OCI-LY7 (cell line): ENCODE results near the gene KAZALD1. TPM values are rescaled to one million over a fixed set of nuclear protein-coding genes. Genes with fewer than 3 reads are reported as not detected.

Source experiments
- BruUV-seq: library from RNA; stranded (reverse); fragments of 400-500 nt; replicated peaks from 2 replicates; lab custom pipeline; 2021; lab: Mats Ljungman, UMichigan
- CTCF ChIA-PET: fragments of 300-600 bp; sonication (Branson Sonifier 250); formaldehyde crosslinking; loops from one replicate; lab custom pipeline; 2022; ENCODE audit warnings: antibody characterized with exemption; ENCODE audit not compliant: unreplicated experiment; lab: Charles Lee
- POLR2A ChIA-PET: fragments of 300-600 bp; sonication (Branson Sonifier 250); formaldehyde crosslinking; loops from one replicate; lab custom pipeline; 2022; ENCODE audit warnings: antibody characterized with exemption; lab: Charles Lee
- DNase-seq: peaks from one replicate; pipeline ENCODE4 v3.0.0-alpha.2; 2015; ENCODE audit warnings: low spot score
- H2AFZ ChIP-seq: fragments of 200-600 bp; sonication (generic), shearing (Covaris generic); 2 replicates; pipeline ENCODE4 v1.6.1; 2014; ENCODE audit warnings: mild to moderate bottlenecking, antibody characterized with exemption, low read length, moderate library complexity
- H3K27ac ChIP-seq: fragments of 200-600 bp; sonication (generic); 2 replicates; pipeline ENCODE4 v1.5.1; 2014; ENCODE audit warnings: mixed run types, low read depth, mild to moderate bottlenecking, moderate library complexity, low read length, inconsistent platforms; ENCODE audit not compliant: poor library complexity, severe bottlenecking
- H3K36me3 ChIP-seq: fragments of 200-600 bp; sonication (generic); 2 replicates; pipeline ENCODE4 v1.6.1; 2014; ENCODE audit warnings: mild to moderate bottlenecking, antibody characterized with exemption, low read length, moderate library complexity, mixed read lengths; ENCODE audit not compliant: insufficient read depth
- H3K4me1 ChIP-seq: fragments of 200-600 bp; sonication (generic); 2 replicates; pipeline ENCODE4 v1.5.1; 2014; ENCODE audit warnings: mild to moderate bottlenecking, low read length; ENCODE audit not compliant: insufficient read depth, poor library complexity, severe bottlenecking
- H3K4me2 ChIP-seq: fragments of 200-600 bp; sonication (generic); 2 replicates; pipeline ENCODE4 v1.6.1; 2014; ENCODE audit warnings: mild to moderate bottlenecking, low read length
- H3K4me3 ChIP-seq: fragments of 200-600 bp; sonication (generic); 2 replicates; pipeline ENCODE4 v1.5.1; 2014; ENCODE audit warnings: mild to moderate bottlenecking, low read depth, low read length; ENCODE audit not compliant: poor library complexity, severe bottlenecking
- H3K79me2 ChIP-seq: fragments of 200-600 bp; sonication (generic); 2 replicates; pipeline ENCODE4 v1.6.1; 2016; ENCODE audit warnings: low read depth, mild to moderate bottlenecking, low read length, moderate library complexity, mixed read lengths; ENCODE audit not compliant: insufficient read depth
- H3K9me2 ChIP-seq: fragments of 200-600 bp; sonication (generic); 2 replicates; pipeline ENCODE4 v1.6.1; 2016; ENCODE audit warnings: mild to moderate bottlenecking, low read length, mixed read lengths; ENCODE audit not compliant: insufficient read depth
- H3K9me3 ChIP-seq: fragments of 200-600 bp; sonication (generic); 2 replicates; pipeline ENCODE4 v1.6.1; 2014; ENCODE audit warnings: mild to moderate bottlenecking, mixed run types, low read length, mixed read lengths
- H4K20me1 ChIP-seq: fragments of 200-600 bp; sonication (generic); 2 replicates; pipeline ENCODE4 v1.6.1; 2014; ENCODE audit warnings: mild to moderate bottlenecking, antibody characterized with exemption, low read length, moderate library complexity, mixed read lengths; ENCODE audit not compliant: insufficient read depth
- CTCF ChIP-seq: fragments of 200-600 bp; sonication (generic); conservative IDR thresholded peaks from 2 replicates; pipeline ENCODE4 v1.5.1; 2014; ENCODE audit warnings: mild to moderate bottlenecking, antibody characterized with exemption, low read length, moderate library complexity, mixed read lengths
- EZH2phosphoT487 ChIP-seq: fragments of 200-600 bp; sonication (generic); IDR thresholded peaks from 2 replicates; pipeline ENCODE4 v1.6.1; 2018; ENCODE audit warnings: low read depth, borderline replicate concordance, mild to moderate bottlenecking, mixed run types, antibody characterized with exemption, low read length, moderate library complexity, mixed read lengths
- intact Hi-C: fragments of 100-400 bp; cut with micrococcal nuclease; formaldehyde crosslinking; loops from one replicate; pipeline ENCODE4 v1.10.0; 2022; ENCODE audit not compliant: unreplicated experiment
- total RNA-seq, 2 experiments: library from RNA; depleted of rRNA in 1 of 2; stranded (reverse); fragments of >200 nt in 1 of 2; shearing (Covaris generic) in 1 of 2; gene quantifications; 2 replicates each; pipeline ENCODE4 v1.2.3, GENCODE V29; 2014 to 2022

The KAZALD1 gene
- total RNA-seq, 2 experiments from 2014 or later = 18.8 to 36.4 TPM

GRCh38 chr10:101054876-101055275 is 6.9 kb upstream of the KAZALD1 start:
- Histone ChIP-seq H3K27ac (no peak overlapping the region), H3K9me2 (no peaks in the 10 kb centered on the region), H3K4me1 (peaks cover 78% of the 10 kb centered on the region), H3K4me2 (peak overlapping the region; percentile 76; the same call in 1 of the 2 replicates), H3K9me3 (no peaks in the 10 kb centered on the region), H2AFZ (no peak overlapping the region), H4K20me1 (peaks cover 13% of the 10 kb centered on the region; the same call in 1 of the 2 replicates), H3K4me3 (no peak overlapping the region), H3K36me3 (peaks cover 48% of the 10 kb centered on the region), H3K79me2 (peaks cover 66% of the 10 kb centered on the region)
- no peak for DNase-seq
- ChIA-PET POLR2A (interaction anchor here (1.0 to 1.3 kb wide), 2 partner anchors 10 to 12 kb away, joined by 5 read pairs; no protein-coding TSS in a partner anchor), CTCF (no interaction called here)
- TF ChIP-seq CTCF (no peak), EZH2phosphoT487 (no peak)
- BruUV-seq = no TSS peak
- intact Hi-C loops = loop anchor here (5.0 kb wide), 1 partner anchor 87 kb away; no protein-coding TSS in a partner anchor

- H3K79me2 ChIP-seq = peaks cover 72% of the 10 kb centered on the region
- H3K4me2 ChIP-seq = peak overlapping the region; percentile 76
- H3K4me3 ChIP-seq = no peak overlapping the region
- H3K4me1 ChIP-seq = peaks cover 72% of the 10 kb centered on the region
- no peak for DNase-seq
- CTCF ChIA-PET = no interaction called here
- BruUV-seq = no TSS peak
- H3K36me3 ChIP-seq = peaks cover 48% of the 10 kb centered on the region
- H2AFZ ChIP-seq = no peak overlapping the region
- POLR2A ChIA-PET = interaction anchor here (0.5 to 1.3 kb wide), 2 partner anchors 13 to 521 kb away, joined by 3 to 5 read pairs; no protein-coding TSS in a partner anchor
- no peaks in the 10 kb centered on the region for H3K9me3 ChIP-seq
- TF ChIP-seq CTCF (peak; percentile 77), EZH2phosphoT487 (no peak)
- peaks cover 13% of the 10 kb centered on the region; the same call in 1 of the 2 replicates for H4K20me1 ChIP-seq
- intact Hi-C loops = loop anchor here (5.0 kb wide), 1 partner anchor 87 kb away; no protein-coding TSS in a partner anchor
- H3K9me2 ChIP-seq = no peaks in the 10 kb centered on the region
- no peak overlapping the region for H3K27ac ChIP-seq
Observed at GRCh38 chr10:101055411-101055810, 6.4 kb upstream of the KAZALD1 start.
